K562 (cell line): ENCODE data around the gene TRPM8. TPM values are rescaled to one million over a fixed set of nuclear protein-coding genes. Genes with fewer than 3 reads are reported as not detected.

Experiments
- ATAC-seq: fragments of 200-7000 bp; cut with Tn5 transposase; 3 replicates; pipeline ENCODE4 v1.9.1; 2020; ENCODE audit warnings: moderate library complexity
- BruUV-seq: library from RNA; stranded (reverse); fragments of 400-500 nt; replicated peaks from 2 replicates; lab custom pipeline; 2021; lab: Mats Ljungman, UMichigan
- CTCF ChIA-PET: fragments of 300-600 bp; formaldehyde crosslinking; extraction: SDS; loops from one replicate; lab custom pipeline; 2021; ENCODE audit warnings: low intra/inter-chr PET ratio; lab: Yijun Ruan, JAX
- POLR2A ChIA-PET: fragments of 300-600, 350-650 bp; sonication (Branson Sonifier 250); formaldehyde crosslinking; extraction: SDS; loops from one replicate; lab custom pipeline; 2021; ENCODE audit warnings: antibody characterized with exemption, inconsistent platforms; lab: Yijun Ruan, JAX
- DNase-seq, 4 experiments: peaks; one replicate each; pipeline versions ENCODE4 v3.0.0 to v3.0.0-alpha.2; 2011 to 2018; ENCODE audit warnings: low spot score in 3 of 4, mixed read lengths in 3 of 4; ENCODE audit errors: extremely low read depth in 1 of 4
- FAIRE-seq: peaks from 2 replicates; lab custom pipeline; 2011; peaks lifted over from hg19 to GRCh38; lab: Jason Lieb, UNC
- H2AFZ ChIP-seq: 2 replicates; pipeline ENCODE4 v1.6.0; 2011; ENCODE audit warnings: low read depth, low read length, control low read depth, inconsistent platforms
- H3K27ac ChIP-seq: fragments of 200-600 bp; 3 replicates; pipeline ENCODE4 v1.8.0; 2011; ENCODE audit warnings: low read depth, mild to moderate bottlenecking, control low read depth, inconsistent platforms, low read length, moderate library complexity, mixed read lengths; ENCODE audit errors: extremely low read depth
- H3K27me3 ChIP-seq, 2 experiments: fragments of 300-600 bp in 1 of 2; 2 replicates in 1 of 2; 3 replicates in 1 of 2; pipeline versions ENCODE4 v1.6.0 to v1.8.0; 2011; ENCODE audit warnings: inconsistent platforms in 2 of 2, low read length in 2 of 2, mild to moderate bottlenecking in 1 of 2, mixed read lengths in 1 of 2, moderate library complexity in 1 of 2; ENCODE audit not compliant: control insufficient read depth in 2 of 2, insufficient read depth in 2 of 2
- H3K36me3 ChIP-seq: fragments of 300-600 bp; 3 replicates; pipeline ENCODE4 v1.8.0; 2011; ENCODE audit warnings: mild to moderate bottlenecking, low read length, inconsistent platforms; ENCODE audit not compliant: control insufficient read depth, insufficient read depth
- H3K4me1 ChIP-seq, 2 experiments: fragments of 200-600 bp in 1 of 2; replicated peaks in 1 of 2; 2 replicates in 1 of 2; 3 replicates in 1 of 2; pipeline versions ENCODE4 v1.5.1 to v1.8.0; 2011; ENCODE audit warnings: inconsistent platforms in 2 of 2, low read length in 2 of 2, mild to moderate bottlenecking in 1 of 2, mixed read lengths in 1 of 2, moderate library complexity in 1 of 2; ENCODE audit not compliant: control insufficient read depth in 2 of 2, insufficient read depth in 2 of 2
- H3K4me2 ChIP-seq: 2 replicates; pipeline ENCODE4 v1.6.1; 2011; ENCODE audit warnings: low read length, control low read depth, inconsistent platforms, mixed read lengths; ENCODE audit not compliant: insufficient read depth
- H3K4me3 ChIP-seq: fragments of 200-600 bp; sonication (generic), shearing (Covaris generic); 2 replicates; pipeline ENCODE4 v1.5.1; 2016; ENCODE audit warnings: control low read depth, inconsistent platforms
- H3K79me2 ChIP-seq: fragments of 200-600 bp; 3 replicates; pipeline ENCODE4 v1.8.0; 2011; ENCODE audit warnings: low read length, inconsistent platforms; ENCODE audit not compliant: control insufficient read depth, insufficient read depth
- H3K9ac ChIP-seq, 2 experiments: 2 replicates each; pipeline versions ENCODE4 v1.6.0 to v1.6.1; 2011; ENCODE audit warnings: low read depth in 2 of 2, low read length in 2 of 2, control low read depth in 1 of 2, inconsistent platforms in 1 of 2, mild to moderate bottlenecking in 1 of 2, mixed read lengths in 1 of 2; ENCODE audit not compliant: insufficient read depth in 1 of 2
- H3K9me1 ChIP-seq: one replicate; pipeline ENCODE4 v1.6.0; 2011; ENCODE audit warnings: inconsistent platforms, mild to moderate bottlenecking, low read length, moderate library complexity; ENCODE audit not compliant: control insufficient read depth, insufficient read depth
- H3K9me3 ChIP-seq: replicated peaks from 2 replicates; pipeline ENCODE4 v1.5.1; 2011; ENCODE audit warnings: low read depth, low read length, inconsistent platforms; ENCODE audit not compliant: control insufficient read depth, insufficient read depth
- H4K20me1 ChIP-seq: replicated peaks from 2 replicates; pipeline ENCODE4 v1.6.1; 2011; ENCODE audit warnings: low read length, inconsistent platforms, mixed read lengths; ENCODE audit not compliant: control insufficient read depth, insufficient read depth
- ASH1L ChIP-seq: fragments of 450-650 bp; IDR thresholded peaks from 2 replicates; pipeline ENCODE4 v1.6.1; 2018; ENCODE audit warnings: borderline replicate concordance, mild to moderate bottlenecking, low read depth; ENCODE audit not compliant: partially characterized antibody
- CBX5 ChIP-seq: IDR thresholded peaks from 2 replicates; pipeline ENCODE4 v1.6.1; 2014; ENCODE audit warnings: low read depth, borderline replicate concordance
- DPF2 ChIP-seq: fragments of 450-650 bp; IDR thresholded peaks from 2 replicates; pipeline ENCODE4 v1.6.1; 2016
- GATAD2A ChIP-seq: fragments of 450-650 bp; IDR thresholded peaks from 2 replicates; pipeline ENCODE4 v1.6.1; 2017
- HMGN3 ChIP-seq: IDR thresholded peaks from 2 replicates; pipeline ENCODE4 v1.6.1; 2011; ENCODE audit warnings: borderline replicate concordance, low read depth, mild to moderate bottlenecking, mixed read lengths, low read length; ENCODE audit not compliant: insufficient read length; ENCODE audit errors: extremely low read depth
- ILF3 ChIP-seq: fragments of 450-650 bp; IDR thresholded peaks from 2 replicates; pipeline ENCODE4 v1.6.1; 2018; ENCODE audit warnings: antibody characterized with exemption, mild to moderate bottlenecking, moderate library complexity, borderline replicate concordance
- KLF13 ChIP-seq: fragments of 450-650 bp; IDR thresholded peaks from 2 replicates; pipeline ENCODE4 v1.6.1; 2016; ENCODE audit warnings: missing genetic modification characterization, low read depth, mild to moderate bottlenecking, missing compliant biosample characterization, moderate library complexity, borderline replicate concordance
- MBD2 ChIP-seq: sonication (generic); IDR thresholded peaks from 2 replicates; pipeline ENCODE4 v1.6.1; 2016; ENCODE audit warnings: low read depth, borderline replicate concordance
- MCM5 ChIP-seq: fragments of 450-650 bp; IDR thresholded peaks from 2 replicates; pipeline ENCODE4 v1.6.1; 2016; ENCODE audit warnings: low read depth
- RBM22 ChIP-seq: fragments of 200-400 bp; formaldehyde crosslinking; IDR thresholded peaks from 2 replicates; pipeline ENCODE4 v1.6.1; 2018; ENCODE audit warnings: low read length, low read depth; ENCODE audit not compliant: poor library complexity, severe bottlenecking
- RCOR1 ChIP-seq, 2 experiments: IDR thresholded peaks; 2 replicates each; pipeline ENCODE4 v1.6.1; 2012; ENCODE audit warnings: low read depth in 2 of 2, low read length in 2 of 2, borderline replicate concordance in 1 of 2, improper control_type of control experiment in 1 of 2
- SFPQ ChIP-seq: fragments of 200-400 bp; formaldehyde crosslinking; IDR thresholded peaks from 2 replicates; pipeline ENCODE4 v1.6.1; 2017; ENCODE audit warnings: mild to moderate bottlenecking, low read depth, low read length, moderate library complexity
- TAF9B ChIP-seq: fragments of 450-650 bp; IDR thresholded peaks from 2 replicates; pipeline ENCODE4 v1.6.1; 2018; ENCODE audit warnings: mild to moderate bottlenecking; ENCODE audit not compliant: partially characterized antibody
- ZC3H4 ChIP-seq: sonication (generic); formaldehyde crosslinking; IDR thresholded peaks from 2 replicates; pipeline ENCODE4 v1.9.0; 2021; ENCODE audit warnings: missing genetic modification reagents, borderline replicate concordance
- WGBS: fragments of 100-300 bp; shearing (Covaris generic); methylation state at CpG from one replicate; pipeline ENCODE4 v1.1.6; 2016; ENCODE audit warnings: low coverage, mixed read lengths; ENCODE audit not compliant: insufficient coverage; ENCODE audit errors: missing lambda C conversion rate; 5-methylcytosine and 5-hydroxymethylcytosine counted together
- in situ Hi-C: fragments of 300-500 bp; cut with MboI; formaldehyde crosslinking; loops from 4 replicates; pipeline ENCODE4 v1.15.0; 2018; ENCODE audit warnings: inconsistent platforms, mixed read lengths
- intact Hi-C: fragments of 100-400 bp; cut with micrococcal nuclease; formaldehyde crosslinking; loops from 2 replicates; pipeline ENCODE4 v1.14.2; 2022
- polyA plus RNA-seq, 8 experiments: library from polyadenylated mRNA; depleted of rRNA in 4 of 8; stranded (reverse) in 5 of 8; unstranded in 3 of 8; fragments of >200 nt; fragmentation: Nextera tagmentation in 2 of 8; fragmentation: Illumina TruSeq in 1 of 8; extraction: Ambion mirVana in 2 of 8; extraction: Trizol in 1 of 8; gene quantifications; 2 replicates each; pipeline versions ENCODE4 v1.2.1 to v1.2.3, GENCODE V29; 2011 to 2014; ENCODE audit warnings: inconsistent platforms in 1 of 8, missing spikeins in 1 of 8
- total RNA-seq, 7 experiments: library from RNA; depleted of rRNA in 6 of 7; stranded (reverse); fragments of >200 nt in 6 of 7; fragmentation: Illumina TruSeq in 2 of 7; extraction: Trizol in 2 of 7; gene quantifications; 2 replicates each; pipeline versions ENCODE4 v1.2.1 to v1.2.3, GENCODE V29; 2011 to 2021; ENCODE audit warnings: low replicate concordance in 1 of 7
- TF ChIP-seq, protein P1 (sequence below), 2 experiments: fragments of 450-650 bp; conservative IDR thresholded peaks; 2 replicates each; pipeline ENCODE4 v1.6.1; 2017; ENCODE audit warnings: mild to moderate bottlenecking in 2 of 2, moderate library complexity in 2 of 2
- TF ChIP-seq, protein P2 (sequence below): fragments of 150-350 bp; IDR thresholded peaks from 2 replicates; pipeline ENCODE4 v1.6.1; 2014; ENCODE audit warnings: low read depth, mild to moderate bottlenecking, low read length, borderline replicate concordance

TRPM8 gene
- total and polyA plus RNA-seq, 9 of the 15 experiments (the other 6 are each of a cell fraction or from before 2014, with no cell fraction given) = not detected

DNA sequence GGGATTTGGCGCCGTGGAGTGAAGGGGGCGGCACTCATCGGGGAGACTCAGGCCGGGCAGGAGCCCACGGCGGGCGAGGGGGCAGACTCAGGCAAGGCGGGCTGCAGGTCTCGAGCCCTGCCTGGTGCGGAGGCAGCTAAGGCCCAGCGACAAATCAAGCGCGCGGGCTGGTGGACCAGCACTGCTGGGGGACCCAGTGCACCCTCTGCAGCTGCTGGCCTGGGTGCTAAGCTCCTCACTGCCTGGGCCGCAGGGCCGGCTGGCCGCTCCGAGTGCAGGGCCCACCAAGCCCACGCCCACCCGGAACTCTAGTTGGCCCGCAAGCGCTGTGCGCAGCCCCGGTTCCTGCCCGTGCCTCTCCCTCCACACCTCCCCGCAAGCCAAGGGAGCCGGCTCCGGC, 107.1 kb downstream of the TRPM8 start:
- H3K9me3 ChIP-seq = no peaks in the 10 kb centered on the region
- no peak overlapping the region for H3K9ac ChIP-seq
- H2AFZ ChIP-seq = no peak overlapping the region
- intact Hi-C loops = no loop called here
- DNase-seq (no peak), ATAC-seq (no peak), FAIRE-seq (no peak)
- H3K4me1 ChIP-seq = no peaks in the 10 kb centered on the region
- no peaks in the 10 kb centered on the region for H3K27me3 ChIP-seq
- no peak overlapping the region for H3K27ac ChIP-seq
- H3K79me2 ChIP-seq = no peaks in the 10 kb centered on the region
- in situ Hi-C loops = no loop called here
- no peaks in the 10 kb centered on the region for H4K20me1 ChIP-seq
- POLR2A ChIA-PET = no interaction called here
- H3K9me1 ChIP-seq = no peaks in the 10 kb centered on the region
- BruUV-seq = no TSS peak
- H3K4me3 ChIP-seq = no peak overlapping the region
- H3K4me2 ChIP-seq = no peak overlapping the region
- CTCF ChIA-PET = no interaction called here
- no peaks in the 10 kb centered on the region for H3K36me3 ChIP-seq
- 28% methylated on average over 7 of the region's 29 CpGs for WGBS
- no peak for TF ChIP-seq ILF3
- TF ChIP-seq HMGN3 = no peak
- no peak for TF ChIP-seq DPF2
- TF ChIP-seq RCOR1 (IDR thresholded peaks at IDR 0.05; ENCODE audit: borderline replicate concordance in 1 of 2, low read depth in 2 of 2, low read length in 2 of 2) = no peak
- no peak for TF ChIP-seq RBM22
- no peak for TF ChIP-seq CBX5
- TF ChIP-seq, protein P1, sequence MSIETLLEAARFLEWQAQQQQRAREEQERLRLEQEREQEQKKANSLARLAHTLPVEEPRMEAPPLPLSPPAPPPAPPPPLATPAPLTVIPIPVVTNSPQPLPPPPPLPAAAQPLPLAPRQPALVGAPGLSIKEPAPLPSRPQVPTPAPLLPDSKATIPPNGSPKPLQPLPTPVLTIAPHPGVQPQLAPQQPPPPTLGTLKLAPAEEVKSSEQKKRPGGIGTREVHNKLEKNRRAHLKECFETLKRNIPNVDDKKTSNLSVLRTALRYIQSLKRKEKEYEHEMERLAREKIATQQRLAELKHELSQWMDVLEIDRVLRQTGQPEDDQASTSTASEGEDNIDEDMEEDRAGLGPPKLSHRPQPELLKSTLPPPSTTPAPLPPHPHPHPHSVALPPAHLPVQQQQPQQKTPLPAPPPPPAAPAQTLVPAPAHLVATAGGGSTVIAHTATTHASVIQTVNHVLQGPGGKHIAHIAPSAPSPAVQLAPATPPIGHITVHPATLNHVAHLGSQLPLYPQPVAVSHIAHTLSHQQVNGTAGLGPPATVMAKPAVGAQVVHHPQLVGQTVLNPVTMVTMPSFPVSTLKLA (conservative IDR thresholded peaks at IDR 0.05) = no peak
- TF ChIP-seq MCM5 = no peak
- TF ChIP-seq ASH1L = no peak
- no peak for TF ChIP-seq GATAD2A
- TF ChIP-seq, protein P2, sequence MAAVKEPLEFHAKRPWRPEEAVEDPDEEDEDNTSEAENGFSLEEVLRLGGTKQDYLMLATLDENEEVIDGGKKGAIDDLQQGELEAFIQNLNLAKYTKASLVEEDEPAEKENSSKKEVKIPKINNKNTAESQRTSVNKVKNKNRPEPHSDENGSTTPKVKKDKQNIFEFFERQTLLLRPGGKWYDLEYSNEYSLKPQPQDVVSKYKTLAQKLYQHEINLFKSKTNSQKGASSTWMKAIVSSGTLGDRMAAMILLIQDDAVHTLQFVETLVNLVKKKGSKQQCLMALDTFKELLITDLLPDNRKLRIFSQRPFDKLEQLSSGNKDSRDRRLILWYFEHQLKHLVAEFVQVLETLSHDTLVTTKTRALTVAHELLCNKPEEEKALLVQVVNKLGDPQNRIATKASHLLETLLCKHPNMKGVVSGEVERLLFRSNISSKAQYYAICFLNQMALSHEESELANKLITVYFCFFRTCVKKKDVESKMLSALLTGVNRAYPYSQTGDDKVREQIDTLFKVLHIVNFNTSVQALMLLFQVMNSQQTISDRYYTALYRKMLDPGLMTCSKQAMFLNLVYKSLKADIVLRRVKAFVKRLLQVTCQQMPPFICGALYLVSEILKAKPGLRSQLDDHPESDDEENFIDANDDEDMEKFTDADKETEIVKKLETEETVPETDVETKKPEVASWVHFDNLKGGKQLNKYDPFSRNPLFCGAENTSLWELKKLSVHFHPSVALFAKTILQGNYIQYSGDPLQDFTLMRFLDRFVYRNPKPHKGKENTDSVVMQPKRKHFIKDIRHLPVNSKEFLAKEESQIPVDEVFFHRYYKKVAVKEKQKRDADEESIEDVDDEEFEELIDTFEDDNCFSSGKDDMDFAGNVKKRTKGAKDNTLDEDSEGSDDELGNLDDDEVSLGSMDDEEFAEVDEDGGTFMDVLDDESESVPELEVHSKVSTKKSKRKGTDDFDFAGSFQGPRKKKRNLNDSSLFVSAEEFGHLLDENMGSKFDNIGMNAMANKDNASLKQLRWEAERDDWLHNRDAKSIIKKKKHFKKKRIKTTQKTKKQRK = no peak
- TF ChIP-seq KLF13 (tag) = no peak
- no peak for TF ChIP-seq ZC3H4
- no peak for TF ChIP-seq MBD2
- TF ChIP-seq SFPQ = no peak
- TF ChIP-seq TAF9B = no peak
